ENCODE data around the gene KRTCAP3. TPM values are rescaled to one million over a fixed set of nuclear protein-coding genes. Genes with fewer than 3 reads are reported as not detected.
A peak's percentile ranks its signal among the peaks of the same experiment; 100 is the strongest.

KRTCAP3 gene
- total and polyA plus RNA-seq, 2 donors (not counting 1 experiment from before 2014, with no cell fraction given), result 8.6 to 15.0 TPM

DNA sequence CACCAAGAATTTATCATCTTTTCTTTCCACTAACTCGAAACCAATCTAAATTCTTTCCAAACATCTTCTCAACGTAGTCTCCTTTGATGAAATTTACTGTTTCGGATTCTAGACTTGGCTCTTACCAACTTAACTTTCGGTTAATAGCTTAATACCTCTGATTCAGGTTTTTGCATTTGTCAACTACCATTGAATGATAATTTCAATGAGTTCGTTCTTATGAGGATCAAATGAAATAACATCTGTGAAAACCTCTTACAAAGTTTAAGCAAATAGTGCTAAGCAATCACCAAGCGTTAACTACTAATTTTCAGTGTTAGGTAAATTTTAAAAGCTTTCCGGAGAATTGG is 14.3 kb upstream of the KRTCAP3 start:
- H3K9me3 Mint-ChIP-seq (ENCODE audit: insufficient read depth), result no peaks in the 10 kb centered on the region
- CTCF ChIA-PET, result interaction anchor here (0.7 to 5.0 kb wide), 7 partner anchors 12 to 71 kb away, joined by 3 to 31 read pairs (median 4); partner anchors contain the start of genes EIF2B4, PPM1G, SNX17 and ZNF513

More for the DNA sequence above, 14.3 kb upstream of the KRTCAP3 start:
- H3K4me3 ChIP-seq (ENCODE audit: control extremely low read depth in 1 of 5, extremely low read depth in 1 of 5, insufficient read depth in 1 of 5, low read depth in 2 of 5, low read length in 4 of 5), result peak overlapping the region; percentile 68 to 98 (median 88)
- no peaks in the 10 kb centered on the region for H3K9me3 ChIP-seq (ENCODE audit: control extremely low read depth in 1 of 3, control insufficient read depth in 2 of 3, insufficient read depth in 1 of 3, low read length in 2 of 3)
- no peak for DNase-seq
- H3K4me3 Mint-ChIP-seq, result peak overlapping the region; percentile 96
- no peaks in the 10 kb centered on the region for H3K27me3 ChIP-seq (replicated peaks in 1 of 4; ENCODE audit: control extremely low read depth in 1 of 4, control insufficient read depth in 3 of 4, insufficient read depth in 4 of 4, low read length in 3 of 4)
- H3K27me3 Mint-ChIP-seq, result no peaks in the 10 kb centered on the region
- intact Hi-C loops (cut with micrococcal nuclease), result loop anchor here (1.0 to 5.0 kb wide), 10 partner anchors 14 to 342 kb away; partner anchors contain the start of genes CCDC121, EIF2B4, GPN1 and GTF3C2
- H3K4me1 Mint-ChIP-seq, result peaks cover 29% of the 10 kb centered on the region
- peak overlapping the region; percentile 97 for H3K27ac Mint-ChIP-seq
- peak overlapping the region; percentile 98 for H3K9ac ChIP-seq (ENCODE audit: low read length)
- no peak for ATAC-seq (ENCODE audit: low read depth)
- H3K36me3 ChIP-seq (replicated peaks in 1 of 2; ENCODE audit: control extremely low read depth in 1 of 2, control insufficient read depth in 1 of 2, extremely low read depth in 1 of 2, insufficient read depth in 2 of 2, low read length in 1 of 2), result no peaks in the 10 kb centered on the region
- peak overlapping the region; percentile 96 for H3K4me2 ChIP-seq (replicated peaks; ENCODE audit: low read depth, low read length, poor library complexity, severe bottlenecking)
- H3K27ac ChIP-seq (ENCODE audit: low read length in 2 of 2), result peak overlapping the region; percentile 82 to 86
- H2AFZ ChIP-seq (ENCODE audit: insufficient read depth, low read depth, low read length, poor library complexity, severe bottlenecking), result peak overlapping the region; percentile 100
- H4K20me1 ChIP-seq (ENCODE audit: control insufficient read depth, insufficient read depth, low read length, poor library complexity, severe bottlenecking), result peaks cover 39% of the 10 kb centered on the region
- H3K4me1 ChIP-seq (ENCODE audit: control insufficient read depth in 2 of 2, insufficient read depth in 2 of 2, low read length in 2 of 2), result peaks cover 15 to 21% of the 10 kb centered on the region in 2 donors
- POLR2A ChIA-PET, result interaction anchor here (1.0 to 3.5 kb wide), 4 partner anchors 18 to 376 kb away, joined by 3 to 28 read pairs (median 5); partner anchors contain the start of genes AGBL5 and PPM1G
- H3K79me2 ChIP-seq (ENCODE audit: control insufficient read depth, insufficient read depth, low read length), result peaks cover 39% of the 10 kb centered on the region
- TF ChIP-seq CTCF (IDR thresholded peaks at IDR 0.05) (no peak), EZH2 (IDR thresholded peaks at IDR 0.05; ENCODE audit: borderline replicate concordance, insufficient read depth, low read depth, low read length, poor library complexity, severe bottlenecking) (no peak)
- 54% methylated on average over 3 of the region's 7 CpGs for WGBS (ENCODE audit: insufficient coverage)
